G401.6 (cell line): ENCODE results near the gene PTPRN2.

Experiments used
- FAIRE-seq: peaks from 2 replicates; lab custom pipeline; 2012; peaks lifted over from hg19 to GRCh38; lab: Jason Lieb, UNC

The PTPRN2 gene

GRCh38 chr7:158489462-158490155 lies 98.0 kb downstream of the PTPRN2 start:
- no peak for FAIRE-seq

DNA sequence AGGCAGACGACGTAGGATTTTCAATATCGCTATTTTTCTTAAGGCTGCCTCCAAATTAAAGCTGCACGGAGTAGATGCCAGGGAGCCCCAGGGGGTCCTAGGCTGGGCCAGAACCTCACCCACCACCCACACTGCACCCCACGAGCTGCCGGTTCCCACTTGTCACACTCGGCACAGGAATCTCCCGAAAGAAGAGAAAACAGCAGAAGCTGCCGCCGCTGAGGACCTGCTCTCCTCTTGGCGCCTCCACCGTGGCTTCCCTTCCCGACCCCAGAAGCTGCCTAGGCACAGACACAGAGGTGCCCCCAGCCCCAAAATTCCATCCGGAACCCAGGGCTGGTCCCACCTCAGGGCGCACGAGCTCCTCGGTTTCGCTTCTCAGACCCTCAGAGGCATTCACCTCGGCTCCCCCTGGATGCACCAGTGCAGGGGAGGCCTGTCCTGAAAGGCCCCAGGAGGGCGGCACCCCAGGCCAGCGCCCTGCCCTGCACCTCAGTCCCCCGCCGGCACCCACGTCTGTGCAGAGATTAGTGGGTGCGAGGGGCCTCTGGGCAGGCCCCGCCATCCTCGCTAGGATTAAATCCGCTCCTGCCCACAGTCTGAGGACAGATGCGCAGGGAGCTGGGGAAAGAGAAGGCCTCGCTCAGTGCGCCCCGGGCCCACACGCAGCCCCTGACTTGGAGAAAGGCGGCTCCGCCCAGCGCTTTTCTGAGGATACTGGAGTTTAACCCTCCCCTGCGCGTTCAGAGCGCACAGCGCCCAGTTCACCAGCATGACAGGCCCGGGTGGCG lies 99.2 kb downstream of the PTPRN2 start:
- no peak for FAIRE-seq

- no peak for FAIRE-seq
Measured at GRCh38 chr7:158487631-158488151, 99.9 kb downstream of the PTPRN2 start.

DNA sequence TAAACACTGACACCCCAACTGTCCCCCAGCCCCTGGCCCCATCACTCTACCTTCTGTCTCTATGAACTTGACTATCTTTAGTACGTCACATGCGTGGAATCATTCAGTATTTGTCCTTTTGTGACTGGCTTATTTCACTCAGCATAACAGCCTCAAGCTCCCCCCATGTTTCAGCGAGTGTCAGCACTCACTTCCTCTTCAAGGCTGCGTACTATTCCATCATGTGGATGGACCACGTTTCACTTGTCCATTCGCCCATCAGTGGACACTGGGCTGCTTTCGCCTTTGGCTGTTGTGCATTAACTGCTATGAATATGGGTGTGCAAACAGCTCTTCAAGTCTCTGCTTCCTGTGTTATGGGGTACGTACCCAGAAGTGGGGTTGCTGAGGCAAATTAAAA lies 100.7 kb downstream of the PTPRN2 start:
- no peak for FAIRE-seq

DNA sequence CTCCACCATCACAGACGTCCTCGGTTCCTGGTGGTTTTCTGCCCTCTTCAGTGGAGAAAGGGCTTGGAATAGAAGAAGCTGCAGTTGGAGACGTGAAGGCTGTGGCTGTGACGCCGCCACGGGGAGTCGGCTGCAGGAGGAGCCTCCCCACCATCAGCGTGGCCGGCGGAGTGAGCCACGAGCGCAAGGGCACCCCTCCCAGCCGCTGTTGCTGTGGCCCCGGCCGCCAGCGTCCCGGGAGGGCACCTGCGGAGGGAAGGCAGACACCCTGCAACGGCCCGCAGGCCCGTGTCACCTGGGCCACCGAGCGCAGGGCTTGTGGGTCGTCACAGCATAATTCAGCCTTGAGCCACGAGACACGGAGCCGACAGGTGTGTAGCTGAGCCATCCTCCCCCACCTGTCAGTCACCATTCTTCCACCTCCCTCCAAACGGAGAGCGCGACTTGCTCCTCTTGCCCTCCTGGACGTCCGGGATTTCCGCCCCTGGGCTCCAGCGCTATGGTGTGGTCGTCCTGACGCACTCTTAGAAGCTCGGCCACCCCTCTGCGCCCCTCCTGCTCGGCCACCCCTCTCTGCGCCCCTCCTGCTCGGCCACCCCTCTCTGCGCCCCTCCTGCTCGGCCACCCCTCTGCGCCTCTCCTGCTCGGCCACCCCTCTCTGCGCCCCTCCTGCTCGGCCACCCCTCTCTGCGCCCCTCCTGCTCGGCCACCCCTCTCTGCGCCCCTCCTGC lies 102.7 kb downstream of the PTPRN2 start:
- no peak for FAIRE-seq

DNA sequence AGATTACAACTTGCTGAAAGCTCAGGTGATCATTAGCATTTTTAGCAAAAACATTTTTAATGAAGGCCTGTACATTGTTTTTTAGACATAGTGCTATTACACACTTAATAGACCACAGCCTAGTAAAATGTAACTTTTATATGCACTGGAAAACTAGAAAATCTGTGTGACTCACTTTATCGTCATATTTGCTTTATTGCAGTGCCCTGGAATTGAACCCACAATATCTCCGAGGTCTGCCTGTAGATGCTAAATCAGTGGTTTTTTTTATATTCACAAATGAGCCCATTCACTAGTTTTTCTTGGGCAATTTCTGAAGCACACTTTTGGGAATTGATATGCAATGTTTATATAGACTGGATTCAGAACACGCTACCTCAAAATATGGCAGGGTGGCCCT lies 105.1 kb downstream of the PTPRN2 start:
- FAIRE-seq: no peak

DNA sequence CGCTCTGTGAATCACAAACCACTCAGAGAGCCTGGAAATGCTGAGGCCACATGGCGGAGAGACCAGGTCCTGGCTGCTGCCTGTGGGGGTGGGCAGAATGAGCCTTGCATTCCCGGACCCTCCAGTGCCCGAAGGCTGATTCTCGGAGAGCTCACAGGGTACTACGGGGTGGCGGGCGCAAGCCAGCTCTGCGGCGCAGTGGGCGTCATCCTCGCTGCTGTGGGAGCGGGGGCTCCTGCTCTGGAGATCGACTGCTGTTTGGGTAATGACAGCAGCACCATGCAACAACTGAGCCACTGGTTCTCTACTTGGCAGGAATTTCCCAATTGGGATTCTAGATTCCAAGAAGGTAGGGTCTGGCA lies 108.0 kb downstream of the PTPRN2 start:
- FAIRE-seq: no peak

DNA sequence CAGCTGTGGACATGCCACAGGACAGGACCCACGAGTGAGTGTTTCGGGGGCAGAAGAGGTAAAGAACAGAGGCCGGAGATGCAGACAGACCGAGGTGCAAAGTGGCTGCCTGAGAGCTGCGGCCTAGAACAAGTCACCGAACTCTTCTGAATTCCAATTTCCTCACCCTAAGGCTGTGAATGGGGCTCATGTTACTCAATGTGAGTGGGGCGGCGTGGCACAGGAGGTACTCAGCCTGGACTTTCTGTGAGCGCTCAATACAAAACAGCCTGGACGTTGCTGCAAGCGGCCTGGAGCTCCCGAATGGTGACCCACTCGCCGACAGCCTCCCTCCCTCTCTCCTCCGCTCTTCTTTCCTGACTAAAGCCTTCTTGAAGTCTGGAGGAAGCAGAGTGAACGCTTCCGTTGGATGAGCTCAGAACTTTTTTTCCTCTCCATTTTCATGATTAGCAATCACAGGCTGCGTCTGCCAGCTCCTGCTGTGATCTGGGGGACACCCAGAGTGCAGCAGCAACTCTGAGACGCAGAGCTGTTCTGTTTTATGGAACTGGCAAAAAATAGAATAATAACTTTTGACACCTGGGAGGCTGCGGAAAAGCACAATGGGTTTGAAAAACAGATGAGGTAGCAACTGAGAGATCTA lies 108.5 kb downstream of the PTPRN2 start:
- FAIRE-seq: no peak

DNA sequence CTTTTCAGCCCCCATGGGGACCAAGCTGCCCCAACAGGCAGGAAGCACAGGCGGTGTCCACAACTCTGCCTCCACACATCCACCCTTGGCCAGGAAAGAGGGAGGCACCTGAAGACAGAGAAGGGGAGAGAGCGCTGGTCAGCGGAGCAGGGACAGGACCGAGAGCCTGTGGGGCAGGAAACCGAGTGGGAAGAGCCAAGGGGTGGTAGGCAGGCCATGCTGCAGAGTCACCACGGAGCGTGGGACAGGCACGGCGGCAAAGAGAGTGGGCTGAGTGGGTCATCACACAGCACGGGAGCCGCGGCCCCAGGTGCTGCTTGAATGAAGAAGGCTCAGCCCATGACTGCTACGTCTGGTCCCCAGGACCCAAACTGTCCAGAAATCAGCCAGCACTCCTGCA lies 109.8 kb downstream of the PTPRN2 start:
- FAIRE-seq: no peak

- no peak for FAIRE-seq
Measured at GRCh38 chr7:158476331-158476932, 111.2 kb downstream of the PTPRN2 start.

DNA sequence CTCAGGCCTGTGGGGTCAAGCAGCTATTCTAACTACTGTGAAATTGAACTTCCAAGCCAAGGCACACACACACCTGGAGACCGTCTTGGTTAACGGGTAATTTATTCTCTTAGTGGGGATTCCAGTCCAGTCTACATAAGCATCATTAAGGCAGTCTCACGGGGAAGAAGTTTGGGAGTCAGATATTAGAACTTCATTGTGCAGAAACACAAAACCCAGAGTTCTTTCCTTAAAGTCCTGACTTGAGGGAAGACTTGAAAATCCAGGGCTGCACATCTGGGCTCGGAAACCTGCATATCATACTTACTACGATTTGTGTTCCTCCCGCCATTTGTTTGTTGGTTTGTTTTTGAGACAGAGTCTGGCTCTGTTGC lies 112.0 kb downstream of the PTPRN2 start:
- FAIRE-seq: no peak

- FAIRE-seq: no peak
Measured at GRCh38 chr7:158475036-158475678, 112.5 kb downstream of the PTPRN2 start.

DNA sequence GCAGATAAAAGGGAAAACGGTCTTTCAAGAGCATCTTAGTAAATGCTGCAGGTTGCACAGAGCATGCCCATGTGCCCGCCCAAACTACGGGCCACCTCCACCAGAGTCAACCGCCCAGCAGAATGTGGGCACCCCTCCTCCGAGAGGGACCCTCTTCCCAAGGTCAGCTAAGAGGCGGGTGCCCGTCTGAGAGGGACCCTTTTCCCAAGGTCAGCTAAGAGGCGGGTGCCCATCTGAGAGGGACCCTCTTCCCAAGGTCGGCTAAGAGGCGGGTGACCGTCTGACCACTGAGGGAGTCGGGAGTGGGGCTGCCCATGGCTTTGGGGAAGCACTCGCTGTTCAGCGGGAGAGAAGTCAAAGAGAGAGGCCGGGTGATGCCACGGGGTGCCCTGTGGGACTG lies 113.1 kb downstream of the PTPRN2 start:
- FAIRE-seq: no peak

- no peak for FAIRE-seq
Measured at GRCh38 chr7:158473946-158474345, 113.7 kb downstream of the PTPRN2 start.

GRCh38 chr7:158473221-158473620 lies 114.4 kb downstream of the PTPRN2 start:
- no peak for FAIRE-seq

- no peak for FAIRE-seq
Measured at GRCh38 chr7:158472596-158472995, 115.0 kb downstream of the PTPRN2 start.

DNA sequence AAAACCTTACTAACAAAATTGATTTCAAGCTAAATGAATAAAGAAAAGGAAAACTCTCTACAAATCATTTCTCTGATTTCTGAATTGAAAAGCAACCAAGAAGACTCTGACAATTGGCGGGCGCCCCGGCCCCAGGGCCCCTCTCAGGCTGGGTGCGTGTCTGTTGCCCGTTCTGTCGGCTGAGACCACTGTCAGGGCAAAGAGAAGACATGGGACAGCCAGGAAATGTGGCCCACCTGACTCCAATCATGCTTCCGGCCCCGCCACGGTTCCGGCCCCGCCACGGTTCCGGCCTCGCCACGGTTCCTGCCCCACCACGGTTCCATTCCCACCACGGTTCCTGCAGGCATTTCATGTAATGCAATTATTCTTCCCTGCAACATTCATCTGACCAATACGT lies 115.9 kb downstream of the PTPRN2 start:
- FAIRE-seq: no peak

- FAIRE-seq: no peak
Measured at GRCh38 chr7:158470336-158470735, 117.3 kb downstream of the PTPRN2 start.

GRCh38 chr7:158469396-158470051 lies 118.1 kb downstream of the PTPRN2 start:
- no peak for FAIRE-seq

DNA sequence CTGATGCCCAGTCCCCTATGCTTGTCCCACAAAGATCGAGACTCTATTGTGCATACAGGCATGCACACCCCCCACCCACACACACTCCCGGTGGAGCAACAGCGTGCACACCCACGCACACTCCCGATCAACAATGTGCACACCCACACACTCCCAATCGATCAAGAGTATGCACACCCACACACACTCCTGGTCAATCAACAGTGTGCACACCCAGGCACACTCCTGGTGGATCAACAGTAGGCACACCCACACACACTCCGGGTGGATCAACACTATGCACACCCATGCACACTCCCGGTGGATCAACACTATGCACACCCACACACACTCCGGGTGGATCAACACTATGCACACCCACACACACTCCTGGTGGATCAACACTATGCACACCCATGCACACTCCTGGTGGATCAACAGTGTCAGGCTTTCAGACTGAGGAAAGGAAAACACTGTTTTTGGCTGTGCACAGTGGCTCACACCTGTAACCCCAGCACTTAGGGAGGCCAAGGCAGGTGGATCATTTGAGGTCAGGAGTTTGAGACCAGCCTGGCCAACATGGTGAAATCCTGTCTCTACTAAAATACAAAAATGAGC lies 118.8 kb downstream of the PTPRN2 start:
- FAIRE-seq: no peak

- FAIRE-seq: no peak
Measured at GRCh38 chr7:158468181-158468580, 119.4 kb downstream of the PTPRN2 start.
